HG02588 (cell line): ENCODE data around the gene C4BPB.

Experiments
- ATAC-seq: cut with Tn5 transposase; IDR thresholded peaks from one replicate; pipeline ENCODE4 v1.9.1; 2021; ENCODE audit warnings: mild to moderate bottlenecking, moderate library complexity; ENCODE audit not compliant: unreplicated experiment

Gene C4BPB

DNA sequence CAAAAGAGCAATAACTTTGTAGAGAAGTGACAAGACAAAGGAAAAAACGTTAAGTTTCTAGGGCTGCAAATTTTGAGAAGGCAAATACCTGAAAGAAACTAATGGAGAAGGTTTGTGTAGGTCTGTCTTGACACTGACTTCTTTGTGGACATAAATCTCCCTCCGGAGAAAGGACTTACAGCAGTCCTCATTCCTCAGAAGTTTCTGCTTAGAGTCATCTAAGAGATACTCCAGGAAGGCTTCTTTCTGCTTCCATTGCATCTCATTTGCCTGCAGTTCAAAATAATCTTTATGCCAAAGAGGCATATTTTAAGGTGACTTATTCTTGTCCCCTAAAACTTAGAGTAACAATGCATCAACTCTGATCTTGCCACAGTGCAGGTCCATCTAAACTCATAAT, 4.4 kb upstream of the C4BPB start:
- no peak for ATAC-seq

DNA sequence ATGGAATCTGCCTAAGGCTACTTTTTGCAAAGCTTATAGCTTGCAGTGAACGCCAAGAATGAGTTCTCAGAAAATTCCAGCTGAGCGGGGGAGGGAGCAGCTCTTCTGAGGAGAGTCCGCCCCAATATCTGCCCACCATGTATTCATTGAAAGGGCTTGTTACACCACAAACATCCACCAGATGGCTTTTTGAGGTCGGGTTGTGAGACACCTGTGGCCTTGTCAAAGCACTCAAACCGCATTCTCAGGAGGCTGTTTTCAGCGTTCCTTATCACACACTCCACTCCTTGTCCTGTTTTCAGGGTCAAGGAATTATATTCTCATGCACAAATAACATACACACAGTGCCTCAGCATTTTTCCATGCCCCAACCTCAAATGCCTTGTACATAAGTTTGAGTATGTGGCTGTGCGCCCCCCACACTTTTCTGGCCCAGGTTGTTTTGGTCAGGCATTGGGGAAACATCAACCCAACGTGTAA, 3.9 kb upstream of the C4BPB start:
- ATAC-seq, result no peak

DNA sequence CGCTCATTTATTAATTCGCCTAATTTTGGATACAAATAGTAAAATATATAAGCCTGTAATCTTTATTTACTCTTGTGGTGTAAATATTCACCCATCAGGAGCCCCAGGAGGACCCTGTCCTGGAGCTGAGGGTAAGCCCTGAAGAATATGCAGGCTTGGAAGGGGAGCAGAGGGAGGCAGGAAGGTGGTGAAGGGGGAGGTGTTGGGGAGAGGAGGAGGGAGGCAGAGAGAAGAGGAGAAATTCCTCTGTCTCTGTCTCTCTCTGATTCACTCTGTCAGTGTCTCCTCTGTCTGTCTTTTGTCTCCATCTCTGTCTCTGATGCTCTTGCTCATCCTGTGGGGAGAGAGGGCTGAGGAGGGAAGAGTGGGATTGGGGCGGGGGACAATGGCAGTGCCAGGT, 2.8 kb upstream of the C4BPB start:
- ATAC-seq, result no peak

DNA sequence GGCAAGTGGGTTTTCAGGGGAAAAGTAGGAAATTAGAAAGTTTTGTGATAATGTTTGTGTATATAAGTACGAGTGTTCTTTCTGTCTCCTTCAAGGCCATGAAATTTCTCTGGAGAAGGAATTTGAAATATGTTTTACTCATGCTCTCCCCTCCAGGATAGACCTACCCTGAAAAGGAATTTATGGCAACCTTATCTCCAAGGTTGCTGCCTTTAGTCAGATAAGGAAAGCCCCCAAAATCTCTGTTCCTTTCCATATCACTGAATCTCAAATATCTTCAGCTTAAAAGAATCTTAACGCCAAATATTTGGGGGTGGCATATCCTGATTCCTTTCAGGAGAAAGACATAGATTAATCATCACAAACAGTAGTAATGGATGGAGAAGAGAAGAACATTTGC, 499 bp upstream of the C4BPB start:
- ATAC-seq, result no peak

DNA sequence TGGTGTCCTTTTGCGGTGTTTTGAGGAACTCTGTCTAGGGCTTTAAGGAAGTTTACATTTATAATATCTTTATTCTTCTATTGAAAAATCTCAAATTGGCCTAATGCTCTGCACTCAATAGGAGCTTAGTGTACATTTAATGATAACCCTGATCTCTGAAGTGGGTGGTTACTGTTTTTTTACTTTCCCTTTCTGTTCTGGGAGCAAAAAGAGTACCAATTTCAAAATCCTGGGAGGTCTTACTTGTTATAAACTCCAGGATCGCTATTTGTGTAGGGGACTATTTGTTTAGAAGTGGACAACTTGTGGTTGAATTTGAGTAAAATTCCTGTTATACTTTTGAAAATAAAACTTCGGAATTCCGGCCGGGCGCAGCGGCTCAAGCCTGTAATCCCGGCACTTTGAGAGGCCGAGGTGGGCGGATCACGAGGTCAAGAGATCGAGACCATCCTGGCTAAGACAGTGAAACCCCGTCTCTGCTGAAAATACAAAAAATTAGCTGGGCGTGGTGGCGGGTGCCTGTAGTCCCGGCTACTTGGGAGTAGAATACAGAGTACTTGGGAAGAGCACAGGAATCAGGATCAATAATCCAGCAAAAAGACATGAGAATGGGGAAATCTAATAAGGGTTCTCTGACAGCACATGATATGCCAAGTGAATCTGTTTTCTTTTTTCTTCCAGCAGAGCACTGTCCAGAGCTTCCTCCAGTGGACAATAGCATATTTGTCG, 1.1 kb downstream of the C4BPB start:
- no peak for ATAC-seq

DNA sequence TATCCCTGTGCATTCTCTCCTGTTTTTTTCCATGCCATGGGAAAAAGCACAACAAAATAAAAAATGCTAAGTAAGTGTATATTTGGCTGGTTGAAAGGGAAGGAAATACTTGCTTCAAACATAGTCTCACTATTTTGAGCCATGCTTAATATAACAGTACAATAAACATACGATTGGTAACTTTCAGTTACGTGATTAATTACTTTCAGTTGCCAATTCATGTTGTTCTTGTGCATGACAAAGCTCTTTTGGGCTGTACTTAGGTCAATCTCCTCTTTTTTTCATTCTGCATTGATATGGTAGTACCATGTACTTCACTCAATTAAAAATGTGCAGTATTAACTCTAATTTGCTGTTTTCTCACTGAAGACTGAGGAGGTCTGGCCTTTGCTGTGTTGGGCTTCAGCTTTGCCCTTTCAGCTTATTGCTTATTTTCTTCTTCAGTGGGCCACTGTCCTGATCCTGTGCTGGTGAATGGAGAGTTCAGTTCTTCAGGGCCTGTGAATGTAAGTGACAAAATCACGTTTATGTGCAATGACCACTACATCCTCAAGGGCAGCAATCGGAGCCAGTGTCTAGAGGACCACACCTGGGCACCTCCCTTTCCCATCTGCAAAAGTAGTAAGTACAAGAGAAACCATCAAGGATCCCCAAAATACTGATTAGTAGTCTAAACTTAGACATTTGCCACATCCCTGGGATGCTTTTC, 2.7 kb downstream of the C4BPB start:
- ATAC-seq, result no peak

DNA sequence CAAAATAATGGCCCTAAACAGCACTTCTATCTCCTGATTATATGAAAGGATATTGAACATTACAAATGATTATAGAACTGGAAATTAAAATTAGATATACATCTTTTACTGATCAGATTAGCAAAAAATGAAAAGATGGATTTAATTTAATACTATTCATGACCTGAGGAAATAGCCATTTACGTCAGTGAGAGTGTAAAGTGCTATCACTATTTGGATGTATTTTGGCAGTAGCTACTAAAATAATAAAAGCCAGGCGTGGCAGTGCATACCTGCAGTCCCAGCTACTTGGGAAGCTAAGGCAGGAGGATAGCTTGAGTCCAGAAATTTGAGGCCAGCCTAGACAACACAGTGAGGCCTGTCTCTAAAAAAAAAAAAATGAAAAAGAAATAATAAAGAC, 5.3 kb downstream of the C4BPB start:
- no peak for ATAC-seq

DNA sequence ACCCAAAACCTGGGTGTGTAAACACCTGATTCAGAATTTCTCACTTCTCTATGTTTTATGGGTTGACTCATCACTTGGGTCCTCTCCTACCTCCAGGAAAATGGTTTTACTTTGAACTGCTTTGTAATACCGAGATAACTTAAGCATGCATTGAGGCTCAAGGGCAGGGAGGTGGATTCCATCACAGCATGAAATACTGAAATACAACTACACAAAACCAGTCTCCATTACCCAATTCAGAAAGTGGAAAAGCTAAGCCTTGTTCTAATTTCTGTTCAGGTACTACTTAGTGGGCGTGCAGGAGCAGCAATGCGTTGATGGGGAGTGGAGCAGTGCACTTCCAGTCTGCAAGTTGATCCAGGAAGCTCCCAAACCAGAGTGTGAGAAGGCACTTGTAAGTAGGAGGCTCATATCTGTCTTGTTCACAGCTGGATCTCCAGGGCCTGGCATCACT, 9.2 kb downstream of the C4BPB start:
- peak; percentile 92 for ATAC-seq

DNA sequence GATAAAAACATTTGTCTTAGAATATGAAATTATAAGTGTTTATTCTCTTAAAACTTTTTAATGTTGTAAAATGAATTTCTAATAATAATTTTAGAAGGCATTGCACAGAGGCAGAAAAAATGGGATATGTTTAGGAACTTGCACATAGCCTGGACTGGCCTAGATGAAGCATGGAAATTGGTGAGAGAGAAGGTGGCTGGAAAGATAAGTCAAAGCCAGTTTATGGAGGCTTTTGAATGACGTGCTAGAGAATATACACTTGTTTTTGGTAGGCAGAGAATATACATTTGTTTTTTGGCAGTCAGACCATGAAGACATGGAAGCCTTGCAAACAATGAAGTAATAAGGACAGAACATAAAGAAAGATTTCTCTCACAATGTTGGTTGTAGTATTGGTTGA, 13.1 kb downstream of the C4BPB start:
- ATAC-seq, result no peak

DNA sequence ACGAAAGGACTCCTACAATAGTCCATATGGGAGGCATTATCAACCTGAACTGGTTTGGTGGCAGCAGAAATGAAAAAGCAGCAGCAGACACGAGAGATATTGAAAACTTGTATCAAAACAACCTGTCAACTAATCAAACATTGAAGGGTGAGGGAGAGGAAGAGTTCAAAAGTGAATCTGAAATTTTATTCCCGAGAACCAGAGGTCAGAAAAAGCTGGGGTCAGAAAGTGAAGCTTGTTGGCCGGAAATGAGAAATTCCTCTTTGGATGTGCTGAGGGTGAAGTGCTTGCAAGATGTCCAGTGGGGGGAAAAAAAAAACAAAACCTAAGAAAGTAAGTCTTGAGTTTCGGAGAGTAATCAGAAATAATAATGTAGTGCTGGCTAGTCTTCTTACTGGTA, 13.5 kb downstream of the C4BPB start:
- ATAC-seq, result no peak

DNA sequence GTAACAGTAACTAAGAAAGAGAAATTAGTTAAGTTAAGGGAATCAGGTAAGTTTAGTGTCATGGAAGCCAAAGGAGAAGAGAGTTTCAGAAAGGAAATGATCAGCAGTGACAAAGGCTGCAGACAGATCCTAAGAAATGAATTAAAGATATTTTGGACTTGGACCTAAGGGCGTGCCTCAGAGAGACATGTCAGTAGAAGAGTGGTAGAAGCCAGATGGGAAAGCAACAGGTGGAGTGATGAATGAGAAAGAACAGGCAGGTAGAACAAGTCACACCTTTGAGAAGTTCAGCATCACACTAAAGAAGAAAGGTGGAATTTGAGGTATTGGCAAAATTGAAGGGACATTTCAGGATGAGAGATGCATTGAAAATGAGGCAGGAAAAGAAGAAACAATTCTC, 14.0 kb downstream of the C4BPB start:
- no peak for ATAC-seq

DNA sequence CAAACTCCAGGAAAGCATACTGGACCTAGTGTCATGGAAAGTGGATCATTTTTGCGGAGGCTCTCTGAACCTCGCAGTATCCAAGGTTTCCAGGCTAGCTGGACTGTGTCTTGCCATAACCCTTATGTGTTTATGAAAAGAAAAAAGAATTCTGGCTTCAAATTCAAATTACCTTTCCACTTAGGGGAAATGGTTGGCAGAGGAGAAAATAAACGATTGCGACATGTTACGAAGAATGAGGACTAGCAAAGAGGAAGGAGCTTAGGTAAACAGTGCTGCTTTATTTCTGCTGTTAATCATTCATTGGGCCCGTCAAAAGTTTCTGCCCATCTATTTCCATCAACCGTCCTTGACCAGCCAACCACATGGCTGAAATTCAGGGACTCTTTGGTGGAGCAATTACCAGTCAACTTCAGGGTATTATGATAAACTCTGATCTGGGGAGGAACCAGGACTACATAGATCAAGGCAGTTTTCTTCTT, 15.3 kb downstream of the C4BPB start, which contains the start of gene C4BPA:
C4BPA (plus strand) TSS at position 342 of the 482 bp plus-strand sequence. CDS start 8,793 bp downstream, outside the sequence.
- no peak for ATAC-seq

DNA sequence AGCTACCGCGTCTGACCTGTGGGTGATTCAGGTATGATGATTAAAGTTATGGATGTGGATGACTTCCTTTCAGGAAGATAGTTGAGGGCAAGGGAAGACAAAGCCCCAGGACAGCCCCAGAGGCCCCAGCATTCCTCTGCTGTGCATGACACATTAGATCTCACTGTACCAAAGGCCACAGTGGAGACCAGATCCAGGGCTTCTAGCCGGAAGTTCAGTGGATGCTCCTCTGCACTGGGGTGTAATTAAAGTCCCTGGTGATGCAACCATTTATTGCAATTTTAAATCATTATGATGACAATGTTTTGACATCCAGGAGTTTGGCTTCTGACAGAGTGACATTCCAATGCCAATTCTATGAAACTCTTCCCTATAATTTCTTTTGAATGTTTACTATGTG, 20.3 kb downstream of the C4BPB start:
- ATAC-seq, result no peak

DNA sequence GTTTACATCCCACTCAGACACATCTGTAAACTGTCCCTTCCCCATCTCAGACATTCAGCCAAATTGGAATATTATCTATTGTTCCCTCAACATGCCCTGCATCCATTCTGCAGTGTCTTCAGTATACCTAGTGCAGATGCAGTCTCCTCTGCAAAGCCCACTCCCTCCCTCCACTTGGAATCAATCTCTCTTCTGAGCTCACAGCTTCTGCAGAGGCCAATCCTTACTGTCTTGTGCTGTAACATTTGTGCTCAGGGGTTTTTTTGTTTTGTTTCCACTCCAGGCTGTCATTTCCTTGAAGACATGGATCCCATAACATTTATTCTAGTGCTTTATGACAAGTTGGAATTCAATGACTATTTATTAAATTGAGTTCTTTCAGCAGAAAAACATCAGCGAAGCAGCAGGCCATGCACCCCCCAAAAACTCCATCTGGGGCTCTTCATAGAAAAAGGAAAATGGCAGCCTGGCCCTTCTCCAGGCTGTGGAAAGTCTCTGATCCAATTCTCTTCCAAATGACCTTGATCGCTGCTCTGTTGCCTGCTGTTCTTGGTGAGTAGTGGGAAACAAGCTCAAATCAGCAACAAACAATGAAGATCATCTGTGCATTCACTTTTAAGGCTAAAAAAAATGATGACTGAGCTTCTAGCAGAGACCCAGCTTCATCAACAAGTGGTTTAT, 24.1 kb downstream of the C4BPB start:
- no peak for ATAC-seq

DNA sequence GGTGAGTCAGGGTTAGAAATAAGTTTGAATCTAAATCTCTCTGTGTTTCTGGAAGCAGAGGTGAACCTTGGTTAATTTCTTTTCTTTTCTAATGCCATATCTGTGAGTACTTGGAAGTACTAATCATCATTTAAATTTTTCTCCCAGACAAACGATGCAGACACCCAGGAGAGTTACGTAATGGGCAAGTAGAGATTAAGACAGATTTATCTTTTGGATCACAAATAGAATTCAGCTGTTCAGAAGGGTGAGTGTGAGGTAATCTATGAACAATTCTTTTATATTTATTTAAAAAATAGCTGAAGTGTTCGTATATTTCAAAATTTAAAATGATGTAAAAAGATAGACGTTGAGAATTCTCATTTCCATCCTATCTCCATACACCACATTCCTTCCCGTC, 26.6 kb downstream of the C4BPB start:
- no peak for ATAC-seq

DNA sequence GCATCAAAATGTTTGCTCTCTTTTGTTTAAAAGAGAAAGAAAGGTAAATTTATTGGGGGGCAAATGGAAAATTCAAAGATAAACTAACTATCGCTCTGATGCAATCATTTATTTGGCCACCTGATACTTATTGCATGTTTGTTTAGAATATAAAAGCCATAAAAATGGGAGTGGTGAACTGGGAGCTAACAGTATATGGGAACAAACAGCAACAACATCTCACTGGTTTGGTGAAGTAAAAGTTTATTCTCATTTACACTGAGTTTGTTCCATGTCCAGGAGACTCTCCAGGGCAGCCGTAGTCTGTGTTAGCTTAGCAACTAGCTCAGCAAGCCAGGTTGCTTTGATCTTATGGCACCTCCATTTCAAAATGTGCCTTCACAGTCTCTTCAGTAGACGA, 35.7 kb downstream of the C4BPB start:
- no peak for ATAC-seq

DNA sequence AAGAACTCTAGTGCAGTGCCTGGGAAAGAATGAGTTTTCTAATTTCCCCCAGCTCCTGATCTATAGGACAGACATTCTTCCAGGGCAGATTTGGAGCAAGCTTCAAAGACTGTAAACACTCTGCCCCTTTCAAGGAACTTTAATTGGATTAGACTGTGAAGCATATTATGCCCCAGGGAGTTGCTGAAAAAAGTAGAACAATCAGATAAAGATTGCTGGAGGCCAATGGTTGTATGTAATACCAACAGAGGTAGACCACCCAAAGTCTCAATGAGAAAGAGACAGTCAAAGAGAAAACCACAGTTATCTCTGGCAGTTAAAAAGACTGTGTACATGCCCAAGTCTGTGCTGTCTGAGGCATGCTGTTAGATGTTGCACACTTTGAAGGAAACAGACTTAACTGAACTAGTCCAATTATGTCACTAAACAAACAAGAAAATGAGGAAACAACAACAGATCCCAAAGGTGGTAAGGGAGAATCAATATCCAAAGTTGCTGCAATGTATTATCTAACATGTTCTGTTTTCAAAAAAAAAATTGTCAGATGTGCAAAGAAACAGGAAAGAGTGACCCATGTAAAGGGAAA, 39.8 kb downstream of the C4BPB start:
- no peak for ATAC-seq

DNA sequence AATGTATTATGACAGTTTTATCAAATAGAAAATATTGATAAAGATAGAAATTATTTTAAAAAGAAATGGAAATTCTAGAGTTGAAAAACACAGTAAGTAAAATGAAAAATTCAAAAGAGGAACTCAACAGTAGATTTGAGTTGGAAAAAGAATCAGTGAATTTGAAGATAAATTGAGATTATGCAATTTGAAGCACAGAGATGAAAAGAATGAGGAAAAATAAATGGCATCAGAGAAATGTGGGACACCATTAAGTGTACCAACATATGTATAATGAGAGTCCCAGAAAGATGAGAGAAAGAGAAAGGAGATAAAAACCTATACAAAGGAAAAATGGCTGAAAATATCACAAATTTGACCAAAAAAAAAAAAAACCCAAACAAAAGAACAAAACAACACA, 40.4 kb downstream of the C4BPB start:
- no peak for ATAC-seq

DNA sequence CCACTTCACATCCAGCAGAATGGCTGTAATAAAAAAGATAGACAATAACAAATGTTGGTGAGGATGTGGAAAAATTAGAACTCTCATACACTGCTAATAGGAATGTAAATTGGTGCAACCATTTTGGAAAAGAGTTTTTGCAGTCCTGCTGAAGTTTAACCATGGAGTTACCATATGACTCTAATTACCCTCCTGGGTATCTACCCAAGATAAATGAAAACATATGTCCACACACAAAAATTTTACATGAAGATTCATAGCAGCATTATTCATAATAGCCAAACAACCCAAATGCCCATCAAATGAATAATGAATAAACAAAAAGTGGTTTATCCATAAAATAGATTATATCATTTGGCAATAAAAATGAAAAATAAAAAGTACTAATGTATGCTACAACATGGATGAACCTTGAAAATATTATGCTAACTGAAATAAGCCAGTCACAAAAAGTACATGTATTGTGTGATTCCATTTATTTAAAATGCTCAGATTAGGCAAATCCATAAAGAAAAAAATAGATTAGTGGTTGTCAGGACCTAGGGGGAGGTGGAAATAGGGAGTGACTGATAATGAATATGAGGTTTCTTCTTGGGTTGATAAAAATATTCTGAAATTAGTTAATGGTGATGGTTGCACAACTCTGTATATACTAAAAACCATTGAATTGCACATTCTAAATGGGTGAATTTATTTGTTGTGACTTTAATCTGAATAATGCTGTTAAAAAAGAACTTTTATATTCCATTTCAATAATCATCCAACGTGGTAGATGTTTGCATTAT, 41.8 kb downstream of the C4BPB start:
- no peak for ATAC-seq

DNA sequence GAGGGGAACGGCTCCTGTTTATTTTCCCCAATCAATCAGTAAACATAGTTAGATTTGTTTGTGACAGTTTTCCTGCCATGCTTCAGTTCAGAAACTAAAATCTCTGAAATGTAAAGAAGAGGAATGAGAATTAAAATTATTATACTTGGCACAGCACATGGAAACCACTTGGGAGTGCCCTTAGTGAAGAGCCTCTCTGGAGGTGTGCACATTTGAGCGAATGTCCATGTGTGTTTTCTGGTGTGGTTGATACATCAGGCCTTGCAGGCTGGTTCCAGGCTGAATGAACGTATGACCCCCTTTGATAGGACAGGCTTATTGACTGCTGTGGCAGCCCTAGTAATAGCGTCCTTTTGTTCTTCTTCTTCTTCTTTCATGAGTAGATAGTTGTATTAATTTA, 42.5 kb downstream of the C4BPB start:
- no peak for ATAC-seq
